IMR-90 (cell line): ENCODE measurements around the gene ADAMTSL1. TPM values are rescaled to one million over a fixed set of nuclear protein-coding genes. Genes with fewer than 3 reads are reported as not detected.

Experiments
- ATAC-seq: fragments of 200-7000 bp; cut with Tn5 transposase; 2 replicates; pipeline ENCODE4 v1.9.1; 2020; ENCODE audit warnings: low read depth, mild to moderate bottlenecking, moderate library complexity
- BruUV-seq: library from RNA; stranded (reverse); fragments of 400-500 nt; replicated peaks from 2 replicates; lab custom pipeline; 2021; lab: Mats Ljungman, UMichigan
- CTCF ChIA-PET: fragments of 300-600 bp; formaldehyde crosslinking; extraction: SDS; loops from one replicate; lab custom pipeline; 2021; ENCODE audit warnings: antibody characterized with exemption; lab: Yijun Ruan, JAX
- POLR2A ChIA-PET: fragments of 300-600 bp; sonication (Branson Sonifier 250); formaldehyde crosslinking; loops from one replicate; lab custom pipeline; 2022; ENCODE audit warnings: antibody characterized with exemption; ENCODE audit not compliant: unreplicated experiment; lab: Charles Lee
- DNase-seq: peaks from one replicate; pipeline ENCODE4 v3.0.0; 2013
- H2AFZ ChIP-seq: replicated peaks from 2 replicates; pipeline ENCODE3; 2013; ENCODE audit warnings: low read length, mild to moderate bottlenecking; ENCODE audit not compliant: poor library complexity
- H2AK5ac ChIP-seq: 2 replicates; pipeline ENCODE4 v1.6.1; 2013; ENCODE audit warnings: low read depth, low read length, inconsistent platforms
- H2AK9ac ChIP-seq: replicated peaks from 2 replicates; pipeline ENCODE3; 2013; ENCODE audit warnings: mild to moderate bottlenecking, low read depth, low read length, moderate library complexity; ENCODE audit not compliant: poor library complexity
- H2BK120ac ChIP-seq: 2 replicates; pipeline ENCODE4 v1.6.1; 2013; ENCODE audit warnings: low read depth, low read length, inconsistent platforms
- H2BK15ac ChIP-seq: 3 replicates; pipeline ENCODE4 v1.6.1; 2013; ENCODE audit warnings: low read depth, low read length, inconsistent platforms
- H2BK20ac ChIP-seq: 2 replicates; pipeline ENCODE4 v1.6.1; 2013; ENCODE audit warnings: low read depth, mild to moderate bottlenecking, inconsistent platforms, low read length, moderate library complexity
- H2BK5ac ChIP-seq: 2 replicates; pipeline ENCODE4 v1.6.1; 2013; ENCODE audit warnings: mild to moderate bottlenecking, low read depth, low read length, inconsistent platforms; ENCODE audit not compliant: poor library complexity, severe bottlenecking
- H3K14ac ChIP-seq: replicated peaks from 2 replicates; pipeline ENCODE4 v1.6.1; 2013; ENCODE audit warnings: low read depth, low read length, inconsistent platforms
- H3K18ac ChIP-seq: 2 replicates; pipeline ENCODE4 v1.6.1; 2013; ENCODE audit warnings: low read depth, low read length, control low read depth
- H3K23ac ChIP-seq: 2 replicates; pipeline ENCODE4 v1.6.1; 2013; ENCODE audit warnings: low read depth, low read length, inconsistent platforms
- H3K27ac ChIP-seq: 2 replicates; pipeline ENCODE4 v1.5.1; 2013; ENCODE audit warnings: mild to moderate bottlenecking, control low read depth, low read length; ENCODE audit not compliant: insufficient read depth
- H3K27me3 ChIP-seq: 2 replicates; pipeline ENCODE4 v1.6.1; 2013; ENCODE audit warnings: low read length; ENCODE audit not compliant: control insufficient read depth, insufficient read depth
- H3K36me3 ChIP-seq: 2 replicates; pipeline ENCODE4 v1.6.1; 2013; ENCODE audit warnings: low read length, mixed read lengths; ENCODE audit not compliant: control insufficient read depth, insufficient read depth
- H3K4ac ChIP-seq: 2 replicates; pipeline ENCODE4 v1.6.1; 2013; ENCODE audit warnings: low read depth, low read length, inconsistent platforms
- H3K4me1 ChIP-seq: 2 replicates; pipeline ENCODE4 v1.6.1; 2013; ENCODE audit warnings: low read length, mixed read lengths; ENCODE audit not compliant: control insufficient read depth, insufficient read depth
- H3K4me2 ChIP-seq: 2 replicates; pipeline ENCODE4 v1.6.1; 2013; ENCODE audit warnings: low read depth, mild to moderate bottlenecking, control low read depth, low read length, moderate library complexity
- H3K4me3 ChIP-seq: 2 replicates; pipeline ENCODE4 v1.5.1; 2013; ENCODE audit warnings: low read depth, mild to moderate bottlenecking, control low read depth, low read length, moderate library complexity; ENCODE audit not compliant: insufficient read depth
- H3K56ac ChIP-seq: 2 replicates; pipeline ENCODE4 v1.6.1; 2013; ENCODE audit warnings: low read length, inconsistent platforms; ENCODE audit not compliant: insufficient read depth; ENCODE audit errors: extremely low read depth
- H3K79me1 ChIP-seq, 2 experiments: 2 replicates each; pipeline ENCODE4 v1.6.1; 2013; ENCODE audit warnings: low read length in 2 of 2, inconsistent platforms in 1 of 2, low read depth in 1 of 2
- H3K9ac ChIP-seq: 2 replicates; pipeline ENCODE4 v1.6.1; 2013; ENCODE audit warnings: low read depth, low read length, control low read depth
- H3K9me1 ChIP-seq: 2 replicates; pipeline ENCODE4 v1.6.1; 2013; ENCODE audit warnings: low read length, inconsistent platforms; ENCODE audit not compliant: insufficient read depth
- H3K9me3 ChIP-seq: 2 replicates; pipeline ENCODE4 v1.6.1; 2013; ENCODE audit warnings: low read length; ENCODE audit not compliant: control insufficient read depth, insufficient read depth
- H4K20me1 ChIP-seq: 2 replicates; pipeline ENCODE4 v1.6.1; 2013; ENCODE audit warnings: low read length, inconsistent platforms; ENCODE audit not compliant: insufficient read depth
- H4K5ac ChIP-seq: 2 replicates; pipeline ENCODE4 v1.6.1; 2013; ENCODE audit warnings: mild to moderate bottlenecking, low read depth, low read length, control low read depth
- H4K8ac ChIP-seq, 2 experiments: 2 replicates each; pipeline ENCODE4 v1.6.1; 2013; ENCODE audit warnings: low read depth in 2 of 2, low read length in 2 of 2, control low read depth in 1 of 2, inconsistent platforms in 1 of 2
- H4K91ac ChIP-seq: 2 replicates; pipeline ENCODE4 v1.6.1; 2013; ENCODE audit warnings: low read depth, low read length, inconsistent platforms; ENCODE audit not compliant: insufficient read depth
- POLR2A ChIP-seq: IDR thresholded peaks from 2 replicates; pipeline ENCODE4 v1.6.1; 2012; ENCODE audit warnings: mild to moderate bottlenecking, low read depth, low read length
- RAD21 ChIP-seq: IDR thresholded peaks from 2 replicates; pipeline ENCODE4 v1.6.1; 2012; ENCODE audit warnings: low read length, improper control_type of control experiment
- WGBS, 2 experiments: methylation state at CpG; one replicate each; pipeline versions ENCODE4 v1.1.5 to v1.1.7; 2013; ENCODE audit warnings: missing lambda C conversion rate in 2 of 2; ENCODE audit not compliant: insufficient read length in 1 of 2; ENCODE audit errors: extremely low coverage in 2 of 2; 5-methylcytosine and 5-hydroxymethylcytosine counted together
- dilution Hi-C: fragments of 300-500 bp; cut with HindIII; formaldehyde crosslinking; loops from one replicate; pipeline ENCODE4 v1.14.3; 2018; ENCODE audit warnings: low sequenced_read_pairs; ENCODE audit not compliant: unreplicated experiment
- in situ Hi-C: fragments of 300-500 bp; cut with MboI; formaldehyde crosslinking; loops from 3 replicates; pipeline ENCODE4 v1.14.3; 2019; ENCODE audit warnings: low sequenced_read_pairs, inconsistent platforms, mixed read lengths
- intact Hi-C: fragments of 100-400 bp; cut with micrococcal nuclease; formaldehyde crosslinking; loops from 2 replicates; pipeline ENCODE4 v1.10.0; 2022
- polyA plus RNA-seq, 3 experiments: library from polyadenylated mRNA; depleted of rRNA; stranded (reverse); fragments of >200 nt; gene quantifications; 2 replicates each; pipeline ENCODE4 v1.2.3, GENCODE V29; 2012; ENCODE audit warnings: low replicate concordance in 1 of 3
- total RNA-seq: library from RNA; depleted of rRNA; stranded (reverse); fragments of >200 nt; gene quantifications from 2 replicates; pipeline ENCODE4 v1.2.3, GENCODE V29; 2012

The ADAMTSL1 gene
- total and polyA plus RNA-seq, 2 of the 4 experiments (the other 2 are of a cell fraction) = 38.2 to 62.2 TPM

DNA sequence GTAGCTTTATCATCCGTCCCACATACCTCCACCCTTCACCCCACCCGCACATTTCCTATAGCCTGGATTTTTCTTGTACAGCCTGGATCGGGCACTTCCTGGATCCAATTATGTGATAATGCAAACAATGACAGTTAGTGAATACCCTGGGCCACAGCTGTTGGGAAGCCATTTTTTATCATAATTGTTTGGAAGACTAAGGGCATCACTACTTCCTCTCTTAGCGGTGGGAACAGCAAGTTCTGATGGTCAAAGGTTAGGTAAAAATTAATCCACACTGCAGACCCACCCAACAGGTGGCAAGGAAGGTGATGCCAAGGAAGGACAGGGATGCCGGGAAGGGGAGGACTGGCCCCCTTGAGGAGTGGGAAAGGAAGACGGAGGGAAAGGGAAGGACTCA is 375.3 kb downstream of the ADAMTSL1 start:
- Histone ChIP-seq H2BK120ac (no peak overlapping the region), H2AK9ac (no peak overlapping the region), H2AFZ (no peak overlapping the region), H4K20me1 (no peaks in the 10 kb centered on the region), H3K27ac (no peak overlapping the region), H3K23ac (no peak overlapping the region), H3K4me1 (no peaks in the 10 kb centered on the region), H3K79me1 (no peaks in the 10 kb centered on the region), H2BK5ac (no peak overlapping the region), H3K9me3 (no peaks in the 10 kb centered on the region), H3K18ac (no peak overlapping the region), H3K36me3 (no peaks in the 10 kb centered on the region), H2BK15ac (no peak overlapping the region), H3K4me3 (no peak overlapping the region), H3K9ac (no peak overlapping the region), H3K4me2 (no peak overlapping the region), H2AK5ac (no peak overlapping the region), H3K4ac (no peak overlapping the region), H2BK20ac (no peak overlapping the region), H4K91ac (no peak overlapping the region), H4K8ac (no peak overlapping the region), H3K27me3 (no peaks in the 10 kb centered on the region), H3K9me1 (no peaks in the 10 kb centered on the region), H3K14ac (no peak overlapping the region), H4K5ac (no peak overlapping the region), H3K56ac (no peak overlapping the region)
- in situ Hi-C loops = no loop called here
- no TSS peak for BruUV-seq
- ATAC-seq = no peak
- CTCF ChIA-PET = no interaction called here
- POLR2A ChIA-PET = no interaction called here
- dilution Hi-C loops = no loop called here
- 100% methylated on average over 1 to 2 of the region's 6 CpGs for WGBS, 2 experiments
- intact Hi-C loops = no loop called here
- no peak for DNase-seq
- TF ChIP-seq RAD21 = no peak
- TF ChIP-seq POLR2A = no peak
